GM12878 (cell line): Measurements from ENCODE around the gene ITGA4. TPM values are rescaled to one million over a fixed set of nuclear protein-coding genes. Genes with fewer than 3 reads are reported as not detected.

Experiments
- ATAC-seq: fragments of 200-7000 bp; cut with Tn5 transposase; 3 replicates; pipeline ENCODE4 v1.9.1; 2020; ENCODE audit warnings: mild to moderate bottlenecking, moderate library complexity
- BruUV-seq: library from RNA; stranded (reverse); fragments of 400-500 nt; replicated peaks from 2 replicates; lab custom pipeline; 2021; lab: Mats Ljungman, UMichigan
- CTCF ChIA-PET: fragments of 300-600 bp; sonication (Branson Sonifier 250); formaldehyde crosslinking; extraction: SDS; loops from one replicate; lab custom pipeline; 2021; ENCODE audit warnings: inconsistent platforms; lab: Yijun Ruan, JAX
- POLR2A ChIA-PET: fragments of 350-600 bp; formaldehyde crosslinking; extraction: SDS; loops from one replicate; lab custom pipeline; 2021; ENCODE audit warnings: inconsistent platforms; lab: Charles Lee
- RAD21 ChIA-PET: fragments of 300-600 bp; sonication (Branson Sonifier 250); formaldehyde crosslinking; loops from one replicate; lab custom pipeline; 2023; ENCODE audit warnings: antibody characterized with exemption; ENCODE audit not compliant: unreplicated experiment; lab: Charles Lee
- SMC1A ChIA-PET: fragments of 300-600 bp; sonication (Branson Sonifier 250); formaldehyde crosslinking; loops from one replicate; lab custom pipeline; 2023; ENCODE audit not compliant: unreplicated experiment, uncharacterized antibody; lab: Charles Lee
- DNase-seq: peaks from one replicate; pipeline ENCODE4 v3.0.0-alpha.2; 2011; ENCODE audit warnings: low read depth, low spot score
- FAIRE-seq: peaks from 3 replicates; lab custom pipeline; 2011; peaks lifted over from hg19 to GRCh38; lab: Jason Lieb, UNC
- H2AFZ ChIP-seq: 2 replicates; pipeline ENCODE4 v1.6.0; 2011; ENCODE audit warnings: low read depth, low read length, control low read depth; ENCODE audit not compliant: control insufficient read depth
- H3K27ac ChIP-seq: 2 replicates; pipeline ENCODE4 v1.5.1; 2011; ENCODE audit warnings: control low read depth; ENCODE audit not compliant: control insufficient read depth, insufficient read depth
- H3K27me3 ChIP-seq, 2 experiments: replicated peaks in 1 of 2; 2 replicates each; pipeline versions ENCODE4 v1.6.0 to v1.6.1; 2011; ENCODE audit warnings: low read length in 1 of 2; ENCODE audit not compliant: control insufficient read depth in 2 of 2, insufficient read depth in 2 of 2
- H3K36me3 ChIP-seq, 2 experiments: 2 replicates each; pipeline ENCODE4 v1.5.1; 2011; ENCODE audit warnings: low read length in 1 of 2; ENCODE audit not compliant: control insufficient read depth in 2 of 2, insufficient read depth in 2 of 2
- H3K4me1 ChIP-seq: 2 replicates; pipeline ENCODE4 v1.6.1; 2011; ENCODE audit warnings: mild to moderate bottlenecking, low read length, moderate library complexity, mixed read lengths; ENCODE audit not compliant: control insufficient read depth, insufficient read depth
- H3K4me2 ChIP-seq: 2 replicates; pipeline ENCODE4 v1.6.0; 2011; ENCODE audit warnings: control low read depth; ENCODE audit not compliant: control insufficient read depth, insufficient read depth
- H3K4me3 ChIP-seq: fragments of 200-600 bp; sonication (generic); 2 replicates; pipeline ENCODE4 v1.5.1; 2016
- H3K79me2 ChIP-seq: 2 replicates; pipeline ENCODE4 v1.6.0; 2011; ENCODE audit warnings: low read length; ENCODE audit not compliant: control insufficient read depth, insufficient read depth
- H3K9ac ChIP-seq: 2 replicates; pipeline ENCODE4 v1.8.0; 2011; ENCODE audit warnings: low read length, control low read depth, mixed read lengths; ENCODE audit not compliant: control insufficient read depth, insufficient read depth
- H3K9me3 ChIP-seq: replicated peaks from 3 replicates; pipeline ENCODE4 v1.5.1; 2011; ENCODE audit warnings: mild to moderate bottlenecking, low read length; ENCODE audit not compliant: control insufficient read depth, insufficient read depth
- H4K20me1 ChIP-seq: 2 replicates; pipeline ENCODE4 v1.6.0; 2011; ENCODE audit not compliant: control insufficient read depth, insufficient read depth
- BCL11A ChIP-seq: IDR thresholded peaks from 2 replicates; pipeline ENCODE4 v1.6.1; 2011; ENCODE audit warnings: low read depth, low read length
- CHD2 ChIP-seq: IDR thresholded peaks from 2 replicates; pipeline ENCODE4 v1.6.1; 2011; ENCODE audit warnings: low read depth, low read length, improper control_type of control experiment, borderline replicate concordance
- DPF2 ChIP-seq: fragments of 450-650 bp; IDR thresholded peaks from 2 replicates; pipeline ENCODE4 v1.6.1; 2017; ENCODE audit warnings: mild to moderate bottlenecking
- IKZF1 ChIP-seq: fragments of 450-650 bp; conservative IDR thresholded peaks from 2 replicates; pipeline ENCODE4 v1.6.1; 2017; ENCODE audit warnings: antibody characterized with exemption, mild to moderate bottlenecking
- IKZF2 ChIP-seq, 2 experiments: fragments of 450-650 bp; IDR thresholded peaks; 2 replicates each; pipeline ENCODE4 v1.6.1; 2017; ENCODE audit warnings: mild to moderate bottlenecking in 2 of 2, moderate library complexity in 2 of 2
- MEF2B ChIP-seq: fragments of 450-650 bp; IDR thresholded peaks from 2 replicates; pipeline ENCODE4 v1.6.1; 2018; ENCODE audit warnings: mild to moderate bottlenecking, moderate library complexity; ENCODE audit not compliant: partially characterized antibody, poor library complexity, severe bottlenecking
- NBN ChIP-seq: fragments of 450-650 bp; IDR thresholded peaks from 2 replicates; pipeline ENCODE4 v1.6.1; 2016
- RELA ChIP-seq: fragments of 450-650 bp; IDR thresholded peaks from 2 replicates; pipeline ENCODE4 v1.8.0; 2014; ENCODE audit warnings: borderline replicate concordance; ENCODE audit not compliant: partially characterized antibody
- SRF ChIP-seq, 2 experiments: IDR thresholded peaks; 2 replicates each; pipeline ENCODE4 v1.6.1; 2011; ENCODE audit warnings: low read depth in 2 of 2, low read length in 2 of 2, mild to moderate bottlenecking in 1 of 2, moderate library complexity in 1 of 2
- TCF12 ChIP-seq: IDR thresholded peaks from 2 replicates; pipeline ENCODE4 v1.6.1; 2011; ENCODE audit warnings: low read depth, mild to moderate bottlenecking, low read length
- TCF3 ChIP-seq: IDR thresholded peaks from 2 replicates; pipeline ENCODE4 v1.6.1; 2012; ENCODE audit warnings: low read depth, mild to moderate bottlenecking, low read length, borderline replicate concordance; ENCODE audit not compliant: insufficient read depth
- ZNF384 ChIP-seq: IDR thresholded peaks from 2 replicates; pipeline ENCODE4 v1.6.1; 2012; ENCODE audit warnings: low read depth, mild to moderate bottlenecking, low read length, improper control_type of control experiment, borderline replicate concordance
- WGBS: methylation state at CpG from one replicate; pipeline ENCODE4 v1.1.6; 2016; ENCODE audit warnings: low lambda C conversion rate; ENCODE audit not compliant: insufficient replicate concordance, insufficient coverage; ENCODE audit errors: missing lambda C conversion rate; 5-methylcytosine and 5-hydroxymethylcytosine counted together
- in situ Hi-C: fragments of 300-500 bp; cut with MboI; formaldehyde crosslinking; loops from 9 replicates; pipeline ENCODE4 v1.14.3; 2018; ENCODE audit warnings: mixed read lengths
- intact Hi-C: fragments of 100-400 bp; cut with micrococcal nuclease; formaldehyde crosslinking; loops from one replicate; pipeline ENCODE4 v1.14.2; 2022; ENCODE audit not compliant: unreplicated experiment
- polyA plus RNA-seq, 11 experiments: library from polyadenylated mRNA; depleted of rRNA in 4 of 11; unstranded in 6 of 11; stranded (reverse) in 5 of 11; fragments of >200 nt; fragmentation: Nextera tagmentation in 4 of 11; fragmentation: Illumina TruSeq in 1 of 11; extraction: Ambion mirVana in 4 of 11; extraction: Trizol in 1 of 11; gene quantifications; 1 replicate in 1 of 11; 2 replicates in 10 of 11; pipeline versions ENCODE4 v1.2.1 to v1.2.3, GENCODE V29; 2011 to 2016; ENCODE audit warnings: inconsistent platforms in 2 of 11, missing spikeins in 2 of 11, low read depth in 1 of 11
- total RNA-seq, 4 experiments: library from RNA; depleted of rRNA in 3 of 4; stranded (reverse); fragments of >200 nt in 3 of 4; fragmentation: Illumina TruSeq in 1 of 4; extraction: Trizol in 1 of 4; gene quantifications; 2 replicates each; pipeline versions ENCODE4 v1.2.1 to v1.2.3, GENCODE V29; 2013 to 2021

ITGA4 gene
- total and polyA plus RNA-seq, 10 of the 15 experiments (the other 5 are each of a cell fraction or from before 2014, with no cell fraction given): 12.4 to 87.9 (median 63.5) TPM

DNA sequence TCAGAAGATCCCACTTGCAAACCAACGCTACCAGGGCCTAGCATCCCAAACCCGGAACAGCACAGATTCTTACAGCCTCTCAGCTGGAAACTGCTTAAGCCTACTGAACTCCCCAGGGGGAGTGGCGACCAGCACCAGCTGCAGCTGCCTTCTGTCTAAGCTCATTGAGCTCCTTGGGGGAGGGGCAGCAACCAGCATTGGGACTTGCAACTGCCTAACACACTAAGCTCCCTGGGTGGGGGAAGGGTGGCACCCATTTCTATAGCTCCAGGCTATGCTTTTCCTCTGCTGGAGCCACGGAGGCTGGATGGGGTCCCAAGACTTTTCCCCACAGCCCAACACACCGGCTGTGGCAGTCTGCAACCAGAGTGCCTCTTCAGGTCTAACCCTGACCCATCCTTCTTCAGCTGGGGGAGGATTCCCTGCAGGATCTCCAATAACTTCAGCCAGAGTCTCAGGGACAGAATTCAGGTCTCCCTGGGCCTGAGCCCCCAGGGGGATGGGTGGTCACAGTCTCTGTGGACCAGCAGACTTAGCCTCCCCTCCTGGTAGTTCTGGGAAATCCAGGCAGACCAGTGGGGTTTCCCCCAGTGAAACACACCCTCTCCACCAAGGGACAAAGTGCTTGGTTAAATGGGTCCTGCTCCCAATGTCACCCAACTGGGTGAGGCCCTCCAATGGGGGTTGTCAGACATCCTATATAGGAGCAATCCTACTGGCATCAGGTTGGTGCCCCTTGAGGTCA, 45.9 kb upstream of the ITGA4 start:
- CTCF ChIA-PET: interaction anchor here (0.6 to 2.0 kb wide), 5 partner anchors 8 to 99 kb away, joined by 3 to 8 read pairs (median 3); no protein-coding TSS in a partner anchor

More for the DNA sequence above, 45.9 kb upstream of the ITGA4 start:
- ChIA-PET SMC1A (interaction anchor here (0.7 to 2.1 kb wide), 15 partner anchors 8 to 105 kb away, joined by 3 to 13 read pairs (median 3); no protein-coding TSS in a partner anchor), RAD21 (interaction anchor here (0.6 to 1.8 kb wide), 12 partner anchors 31 to 299 kb away, joined by 3 to 7 read pairs (median 3); partner anchors contain the start of gene ITGA4), POLR2A (no interaction called here)
- Histone ChIP-seq H3K36me3 (no peaks in the 10 kb centered on the region), H3K4me2 (no peak overlapping the region), H3K27ac (no peak overlapping the region), H3K9ac (no peak overlapping the region), H3K79me2 (no peaks in the 10 kb centered on the region), H2AFZ (peak overlapping the region; percentile 71)
- intact Hi-C loops (no loop called here), in situ Hi-C loops (no loop called here)
- TF ChIP-seq IKZF1 (peak; percentile 46; the same call in 1 of the 2 replicates), TCF12 (peak; percentile 90), SRF (IDR thresholded peaks at IDR 0.05; ENCODE audit: low read depth in 2 of 2, low read length in 2 of 2) (no peak), NBN (0 out of 2 replicates have a peak, but pooled peaks have one; percentile 40), MEF2B (peak; percentile 76), BCL11A (0 out of 2 replicates have a peak, but pooled peaks have one; percentile 14), IKZF2 (IDR thresholded peaks at IDR 0.05) (peak; percentile 27; a peak in 1 of 4 replicates), CHD2 (peak; percentile 64; the same call in 1 of the 2 replicates), TCF3 (peak; percentile 81; the same call in 1 of the 2 replicates), RELA (no peak), DPF2 (0 out of 2 replicates have a peak, but pooled peaks have one; percentile 39), ZNF384 (no peak)
- TF ChIP-seq, all 136 proteins: peak for 9
- Histone ChIP-seq H3K9me3 (peaks cover 2% of the 10 kb centered on the region; the same call in 1 of the 3 replicates), H3K27me3 (no peaks in the 10 kb centered on the region), H4K20me1 (no peaks in the 10 kb centered on the region), H3K4me1 (peaks cover 8% of the 10 kb centered on the region), H3K4me3 (no peak overlapping the region)
- WGBS: 4% methylated on average over 5 of the region's 5 CpGs
- FAIRE-seq: no peak
- ATAC-seq: peak; percentile 86
- peak; percentile 30 for DNase-seq
- BruUV-seq: no TSS peak
